Measurements from ENCODE around the gene KCTD8. TPM values are rescaled to one million over a fixed set of nuclear protein-coding genes. Genes with fewer than 3 reads are reported as not detected.

Gene KCTD8
- 5.6 to 7.1 TPM (median 6.6 TPM) in 3 replicates for total RNA-seq

GRCh38 chr4:44448521-44449461 is at the start of gene KCTD8:
KCTD8 (minus strand) TSS chr4:44448809.
- peaks cover 77% of the 10 kb centered on the region for H3K27me3 Mint-ChIP-seq (ENCODE audit: low read depth)
- H3K36me3 Mint-ChIP-seq, result no peaks in the 10 kb centered on the region
- peaks cover 33% of the 10 kb centered on the region for H3K4me1 Mint-ChIP-seq
- no peak within 1 kb of the TSS for H3K27ac Mint-ChIP-seq
- no peaks in the 10 kb centered on the region for H3K9me3 Mint-ChIP-seq
- peak within 1 kb of the TSS; percentile 77 for H3K4me3 Mint-ChIP-seq
- peak; percentile 66 to 87 for DNase-seq (ENCODE audit: low spot score in 2 of 2, unreplicated experiment in 2 of 2)
- peak; percentile 87 for TF ChIP-seq CTCF (IDR thresholded peaks at IDR 0.05; ENCODE audit: unreplicated experiment)

- Mint-ChIP-seq H3K27me3 (ENCODE audit: low read depth) (peaks cover 9% of the 10 kb centered on the region), H3K4me3 (no peak overlapping the region), H3K9me3 (peaks cover 6% of the 10 kb centered on the region), H3K36me3 (no peaks in the 10 kb centered on the region), H3K4me1 (peaks cover 4% of the 10 kb centered on the region), H3K27ac (no peak overlapping the region)
- TF ChIP-seq CTCF (IDR thresholded peaks at IDR 0.05; ENCODE audit: unreplicated experiment), result no peak
- DNase-seq (ENCODE audit: low spot score in 2 of 2, unreplicated experiment in 2 of 2), result no peak
Measured at GRCh38 chr4:44494810-44495701, 46.4 kb upstream of the KCTD8 start.

- Mint-ChIP-seq H3K27ac (no peak overlapping the region), H3K27me3 (ENCODE audit: low read depth) (peaks cover 4% of the 10 kb centered on the region), H3K36me3 (no peaks in the 10 kb centered on the region), H3K4me3 (no peak overlapping the region), H3K4me1 (peaks cover 4% of the 10 kb centered on the region), H3K9me3 (peaks cover 6% of the 10 kb centered on the region)
- no peak for DNase-seq (ENCODE audit: low spot score in 2 of 2, unreplicated experiment in 2 of 2)
- peak; percentile 61 for TF ChIP-seq CTCF (IDR thresholded peaks at IDR 0.05; ENCODE audit: unreplicated experiment)
Measured at GRCh38 chr4:44493924-44494323, 45.3 kb upstream of the KCTD8 start.

GRCh38 chr4:44487341-44487740 is 38.7 kb upstream of the KCTD8 start:
- Mint-ChIP-seq H3K9me3 (peaks cover 8% of the 10 kb centered on the region), H3K36me3 (no peaks in the 10 kb centered on the region), H3K27ac (no peak overlapping the region), H3K4me1 (no peaks in the 10 kb centered on the region), H3K4me3 (no peak overlapping the region), H3K27me3 (ENCODE audit: low read depth) (peaks cover 2% of the 10 kb centered on the region)
- no peak for DNase-seq (ENCODE audit: low spot score in 2 of 2, unreplicated experiment in 2 of 2)
- TF ChIP-seq CTCF (IDR thresholded peaks at IDR 0.05; ENCODE audit: unreplicated experiment), result no peak

- DNase-seq (ENCODE audit: low spot score in 2 of 2, unreplicated experiment in 2 of 2), result no peak
- H3K9me3 Mint-ChIP-seq, result peaks cover 3% of the 10 kb centered on the region
- TF ChIP-seq CTCF (IDR thresholded peaks at IDR 0.05; ENCODE audit: unreplicated experiment), result no peak
- no peak overlapping the region for H3K27ac Mint-ChIP-seq
- H3K36me3 Mint-ChIP-seq, result no peaks in the 10 kb centered on the region
- no peaks in the 10 kb centered on the region for H3K4me1 Mint-ChIP-seq
- no peak overlapping the region for H3K4me3 Mint-ChIP-seq
- peaks cover 2% of the 10 kb centered on the region for H3K27me3 Mint-ChIP-seq (ENCODE audit: low read depth)
Measured at GRCh38 chr4:44479731-44480130, 31.1 kb upstream of the KCTD8 start.

Data from mesothelial cell of epicardium (in vitro differentiated cells).